Heart right ventricle (tissue), 16 donors: ENCODE results near the gene ANKRD30A. TPM values are rescaled to one million over a fixed set of nuclear protein-coding genes. Genes with fewer than 3 reads are reported as not detected.
"Not testable (repeated sequence)": the region's sequence is repeated elsewhere in the genome, so short reads cannot be mapped to it uniquely, and the experiment has no call there.

Experiments
- ATAC-seq, 8 donors: fragments of 200-7000 bp; cut with Tn5 transposase; one replicate each; pipeline ENCODE4 v1.9.1; 2020; ENCODE audit warnings: mild to moderate bottlenecking in 8 of 8, moderate library complexity in 8 of 8, moderate number of reproducible peaks in 1 of 8
- DNase-seq, 2 donors: peaks; one replicate each; pipeline ENCODE4 v3.0.0-alpha.2; 2020
- H3K27ac ChIP-seq, 10 donors: fragments of 200-600 bp; sonication (generic) in 2 of 10; one replicate each; pipeline versions ENCODE4 v1.5.0 to v1.8.0; 2020 to 2022; ENCODE audit warnings: mild to moderate bottlenecking in 3 of 10
- H3K27me3 ChIP-seq, 7 donors: fragments of 200-600 bp; one replicate each; pipeline ENCODE4 v1.8.0; 2021 to 2022; ENCODE audit warnings: mild to moderate bottlenecking in 2 of 7
- H3K36me3 ChIP-seq, 9 donors: fragments of 200-600 bp; sonication (generic) in 1 of 9; one replicate each; pipeline versions ENCODE4 v1.5.0 to v1.8.0; 2020 to 2022; ENCODE audit warnings: mild to moderate bottlenecking in 2 of 9
- H3K4me1 ChIP-seq, 9 donors: fragments of 200-600 bp; sonication (generic) in 1 of 9; one replicate each; pipeline versions ENCODE4 v1.5.0 to v1.8.0; 2020 to 2022; ENCODE audit warnings: mild to moderate bottlenecking in 4 of 9
- H3K4me3 ChIP-seq, 10 donors: fragments of 200-600 bp; sonication (generic) in 2 of 10; one replicate each; pipeline versions ENCODE4 v1.5.0 to v1.8.0; 2020 to 2022; ENCODE audit warnings: mild to moderate bottlenecking in 7 of 10, moderate library complexity in 2 of 10
- H3K9me3 ChIP-seq, 11 donors: fragments of 200-600 bp in 10 of 11; sonication (generic) in 2 of 11; one replicate each; pipeline versions ENCODE4 v1.5.0 to v1.8.0; 2013 to 2022; ENCODE audit warnings: mild to moderate bottlenecking in 2 of 11, control low read depth in 1 of 11, moderate library complexity in 1 of 11
- CTCF ChIP-seq, 9 donors: fragments of 200-600 bp; sonication (generic) in 2 of 9; IDR thresholded peaks; one replicate each; pipeline versions ENCODE4 v1.5.0 to v1.8.0; 2021 to 2022; ENCODE audit warnings: antibody characterized with exemption in 9 of 9, mild to moderate bottlenecking in 5 of 9, moderate library complexity in 1 of 9
- WGBS, 2 donors: extraction: QIAGEN DNeasy Blood & Tissue Kit; methylation state at CpG; one replicate each; pipeline ENCODE4 v1.1.7; 2013; ENCODE audit warnings: inconsistent platforms in 1 of 2; 5-methylcytosine and 5-hydroxymethylcytosine counted together
- intact Hi-C, 10 donors: fragments of 100-400 bp; cut with DNase I; formaldehyde crosslinking; loops; one replicate each; pipeline versions ENCODE4 v1.11.1 to v1.14.2; 2022
- polyA plus RNA-seq, 2 donors: library from polyadenylated mRNA; stranded (reverse); fragments of 200-250 nt; gene quantifications; one replicate each; pipeline ENCODE4 v1.2.3, GENCODE V29; 2013
- total RNA-seq, 10 donors: library from RNA; stranded (reverse); fragmentation: NEBNext Ultra II Directional in 3 of 10; extraction: Animal tissue kit (Norgen Biotek cat#: 25700) in 3 of 10; gene quantifications; one replicate each; pipeline versions ENCODE4 v1.2.1 to v1.2.4, GENCODE V29; 2021 to 2023
- donor health status: Arrhythmogenic right ventricular cardiomyopathy.
- donor health status: ischemic (EF 13 %, LVEDD 7.1; RV severe dilation, severe dysfunction).
- donor health status: healthy with polysubstance abuse.
- donor health status: DM: no; HTN: yes; CAD: no.
- donor health status: DM: no; HTN: no; CAD: no.
- donor health status: ischemic (EF 25% LVEDD 6.9; RV normal size, moderate dysfunction).
- donor health status: ischemic (EF 25% LVEDD 5.7; RV mildly dilated, moderate dysfunction).
- donor health status: healthy.
- donor health status: DM: yes; HTN: yes; CAD: no.
- donor health status: Ischemic cardiomyopathy.
- donor health status: ischemic (EF 35%, LVEDD 5.7; RV mildly dilated, moderate dysfunction).
- donor health status: nonischemic (EF 11% LVEDD 7.7; RV severe dilation, severe dysfunction).
- donor health status: DM: yes; HTN: yes; CAD: no.
- donor health status: PGD.
- donor health status: ischemic (EF 29% LVEDD 5.4; RV normal size, mild dysfunction).
- donor health status: nonischemic (EF 23%, LVEDD 6.1; RV moderate dilation, normal function).

The ANKRD30A gene
- total and polyA plus RNA-seq, 12 donors, result not detected

GRCh38 chr10:37379991-37380390 is 254.6 kb downstream of the ANKRD30A start:
- Histone ChIP-seq H3K4me1 (no peaks in the 10 kb centered on the region), H3K36me3 (no peaks in the 10 kb centered on the region), H3K4me3 (no peak overlapping the region), H3K9me3 (peaks cover 0 to 56% (median 0%) of the 10 kb centered on the region in 11 donors), H3K27me3 (no peaks in the 10 kb centered on the region), H3K27ac (no peak overlapping the region)
- DNase-seq (no peak), ATAC-seq (no peak)
- TF ChIP-seq CTCF (IDR thresholded peaks at IDR 0.05), result no peak
- intact Hi-C loops, result no loop called here
- WGBS, 2 donors, result 68 to 78% methylated on average over 3 of the region's 3 CpGs

GRCh38 chr10:37381271-37381670 is 255.9 kb downstream of the ANKRD30A start:
- intact Hi-C loops, result no loop called here
- Histone ChIP-seq H3K4me3 (no peak overlapping the region), H3K9me3 (peaks cover 0 to 63% (median 0%) of the 10 kb centered on the region in 11 donors), H3K27ac (no peak overlapping the region), H3K27me3 (no peaks in the 10 kb centered on the region), H3K4me1 (no peaks in the 10 kb centered on the region), H3K36me3 (no peaks in the 10 kb centered on the region)
- no peak for TF ChIP-seq CTCF (IDR thresholded peaks at IDR 0.05)
- DNase-seq (no peak), ATAC-seq (no peak)
- 72 to 74% methylated on average over 3 of the region's 3 CpGs for WGBS, 2 donors

GRCh38 chr10:37384923-37385322 is 259.5 kb downstream of the ANKRD30A start:
- intact Hi-C loops, result no loop called here
- no peaks in the 10 kb centered on the region for H3K4me1 ChIP-seq
- WGBS, 2 donors, result 81 to 84% methylated on average over 4 of the region's 4 CpGs
- DNase-seq (no peak), ATAC-seq (no peak)
- no peak overlapping the region for H3K27ac ChIP-seq
- no peak overlapping the region for H3K4me3 ChIP-seq
- no peaks in the 10 kb centered on the region for H3K36me3 ChIP-seq
- peaks cover 0 to 60% (median 0%) of the 10 kb centered on the region in 11 donors for H3K9me3 ChIP-seq
- H3K27me3 ChIP-seq, result no peaks in the 10 kb centered on the region
- no peak for TF ChIP-seq CTCF (IDR thresholded peaks at IDR 0.05)

GRCh38 chr10:37390926-37391325 is 265.5 kb downstream of the ANKRD30A start:
- H3K9me3 ChIP-seq, result peaks cover 0 to 24% (median 0%) of the 10 kb centered on the region in 11 donors
- no peak for TF ChIP-seq CTCF (IDR thresholded peaks at IDR 0.05)
- no peaks in the 10 kb centered on the region for H3K36me3 ChIP-seq
- no peak overlapping the region for H3K27ac ChIP-seq
- DNase-seq, result no peak
- no peaks in the 10 kb centered on the region for H3K27me3 ChIP-seq
- intact Hi-C loops, result loop anchor here in 1 of 10 donors (10.0 kb wide), 1 partner anchor 1704 kb away; no protein-coding TSS in a partner anchor
- WGBS, 2 donors, result 67 to 75% methylated on average over 3 of the region's 3 CpGs
- H3K4me3 ChIP-seq, result no peak overlapping the region
- H3K4me1 ChIP-seq, result no peaks in the 10 kb centered on the region
- ATAC-seq, result no peak

- DNase-seq, intact Hi-C loops: not testable (repeated sequence)
- 55 to 59% methylated on average over 2 of the region's 2 CpGs for WGBS, 2 donors
Observed at GRCh38 chr10:37400774-37401173, 275.4 kb downstream of the ANKRD30A start.

More at GRCh38 chr10:37400774-37401173, 275.4 kb downstream of the ANKRD30A start:
- H3K9me3 ChIP-seq, result peaks cover 0 to 42% (median 0%) of the 10 kb centered on the region in 11 donors
- H3K27ac ChIP-seq, ATAC-seq, H3K27me3 ChIP-seq, H3K4me1 ChIP-seq, H3K36me3 ChIP-seq, H3K4me3 ChIP-seq: not testable (repeated sequence)
